RWPE2 (cell line): Measurements from ENCODE around the gene ATXN7L1.
A peak's percentile ranks its signal among the peaks of the same experiment; 100 is the strongest.

ENCODE experiments used
- ATAC-seq: fragments of 200-7000 bp; cut with Tn5 transposase; 3 replicates; pipeline ENCODE4 v1.9.1; 2021; ENCODE audit warnings: low read depth
- DNase-seq: peaks from one replicate; pipeline ENCODE4 v3.0.0-alpha.2; 2020; ENCODE audit warnings: low spot score
- H3K27ac ChIP-seq: fragments of 450-650 bp; 2 replicates; pipeline ENCODE4 v1.5.1; 2017; ENCODE audit warnings: mild to moderate bottlenecking; ENCODE audit not compliant: poor library complexity, severe bottlenecking
- H3K27me3 ChIP-seq: fragments of 250-450 bp; sonication (Bioruptor Pico); 2 replicates; pipeline ENCODE4 v1.5.1; 2021; ENCODE audit warnings: mild to moderate bottlenecking, moderate library complexity; ENCODE audit not compliant: insufficient read depth, poor library complexity, severe bottlenecking
- H3K36me3 ChIP-seq: fragments of 250-450 bp; sonication (Bioruptor Pico); 2 replicates; pipeline ENCODE4 v1.5.1; 2020; ENCODE audit warnings: low read depth, mild to moderate bottlenecking, moderate library complexity
- H3K4me1 ChIP-seq: fragments of 250-450 bp; sonication (Bioruptor Pico); 2 replicates; pipeline ENCODE4 v1.5.1; 2021; ENCODE audit warnings: mild to moderate bottlenecking, moderate library complexity; ENCODE audit not compliant: insufficient read depth, poor library complexity, severe bottlenecking
- H3K4me3 ChIP-seq: fragments of 250-450 bp; sonication (Bioruptor Pico); 2 replicates; pipeline ENCODE4 v1.5.1; 2021; ENCODE audit warnings: mild to moderate bottlenecking, moderate library complexity; ENCODE audit not compliant: severe bottlenecking
- H3K9me3 ChIP-seq: fragments of 250-450 bp; sonication (Bioruptor Pico); 2 replicates; pipeline ENCODE4 v1.5.1; 2021; ENCODE audit warnings: mild to moderate bottlenecking, moderate library complexity; ENCODE audit not compliant: severe bottlenecking
- CTCF ChIP-seq: fragments of 450-650 bp; IDR thresholded peaks from one replicate; pipeline ENCODE4 v1.5.1; 2017; ENCODE audit warnings: mild to moderate bottlenecking, moderate library complexity; ENCODE audit not compliant: poor library complexity, severe bottlenecking

The ATXN7L1 gene

GRCh38 chr7:105664816-105665525 is 211.4 kb downstream of the ATXN7L1 start:
- no peak overlapping the region for H3K27ac ChIP-seq

GRCh38 chr7:105662998-105663397 is 213.4 kb downstream of the ATXN7L1 start:
- no peak for ATAC-seq
- no peak for TF ChIP-seq CTCF
- H3K4me3 ChIP-seq: no peak overlapping the region

More at GRCh38 chr7:105664816-105665525, 211.4 kb downstream of the ATXN7L1 start:
- DNase-seq: no peak
- Histone ChIP-seq H3K4me3 (no peak overlapping the region), H3K4me1 (no peaks in the 10 kb centered on the region), H3K9me3 (no peaks in the 10 kb centered on the region), H3K36me3 (no peaks in the 10 kb centered on the region), H3K27me3 (no peaks in the 10 kb centered on the region)
- no peak for ATAC-seq
- TF ChIP-seq CTCF: no peak

DNA sequence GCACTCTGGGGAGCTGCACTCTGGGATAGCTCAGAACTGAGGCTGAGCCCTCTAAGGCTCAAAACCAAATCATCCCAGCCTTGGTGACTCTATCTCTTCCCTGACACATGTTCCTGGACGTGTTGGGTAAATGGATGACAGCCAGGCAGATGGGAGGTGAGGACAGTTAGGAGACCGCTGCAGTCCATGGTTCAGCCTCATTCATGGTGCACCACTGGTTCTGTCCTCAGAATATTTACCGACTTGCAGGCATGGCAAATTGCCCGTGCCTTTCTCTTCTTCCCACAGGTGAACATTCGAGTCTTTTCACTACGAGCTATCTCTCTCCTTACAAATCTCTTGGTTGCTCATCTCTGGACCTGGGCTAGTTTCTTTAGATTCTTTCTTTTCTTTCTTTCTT is 214.8 kb downstream of the ATXN7L1 start:
- no peak for DNase-seq
- Histone ChIP-seq H3K27ac (no peak overlapping the region), H3K9me3 (no peaks in the 10 kb centered on the region), H3K4me3 (no peak overlapping the region), H3K36me3 (no peaks in the 10 kb centered on the region), H3K27me3 (no peaks in the 10 kb centered on the region), H3K4me1 (no peaks in the 10 kb centered on the region)
- no peak for ATAC-seq
- TF ChIP-seq CTCF: no peak

More at GRCh38 chr7:105662998-105663397, 213.4 kb downstream of the ATXN7L1 start:
- H3K27ac ChIP-seq: no peak overlapping the region
- no peaks in the 10 kb centered on the region for H3K36me3 ChIP-seq
- H3K27me3 ChIP-seq: no peaks in the 10 kb centered on the region
- no peaks in the 10 kb centered on the region for H3K4me1 ChIP-seq
- no peak for DNase-seq
- H3K9me3 ChIP-seq: no peaks in the 10 kb centered on the region

DNA sequence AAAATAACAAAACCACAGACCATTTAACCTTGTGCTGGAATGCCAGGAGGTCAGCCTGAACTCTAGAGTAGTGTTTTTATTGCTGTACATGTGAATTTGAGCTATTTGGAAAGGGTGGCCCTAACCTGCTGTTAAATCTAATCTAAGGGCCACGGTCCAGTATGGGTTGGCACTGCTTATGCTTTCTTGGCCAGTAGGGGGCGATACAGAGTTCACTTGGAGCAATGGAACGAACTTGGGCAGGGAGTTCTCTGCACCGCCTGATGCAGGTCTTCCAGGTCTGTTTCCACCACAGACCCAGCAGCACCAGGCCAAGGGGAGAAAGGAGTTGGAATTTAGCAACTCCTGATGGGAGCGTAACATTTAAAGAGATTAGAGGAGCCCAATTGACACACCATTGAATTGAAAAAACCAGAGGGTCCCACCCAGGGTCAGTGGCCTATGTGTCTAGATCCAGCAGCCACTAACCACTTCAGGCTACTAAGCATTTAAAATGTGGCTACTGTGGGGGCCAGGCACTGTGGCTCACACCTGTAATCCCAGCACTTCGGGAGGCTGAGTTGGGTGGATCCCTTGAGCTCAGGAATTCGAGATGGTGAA is 219.4 kb downstream of the ATXN7L1 start:
- H3K9me3 ChIP-seq: no peaks in the 10 kb centered on the region
- H3K36me3 ChIP-seq: no peaks in the 10 kb centered on the region
- TF ChIP-seq CTCF: peak; percentile 54
- no peaks in the 10 kb centered on the region for H3K4me1 ChIP-seq
- H3K27ac ChIP-seq: no peak overlapping the region
- H3K4me3 ChIP-seq: no peak overlapping the region
- H3K27me3 ChIP-seq: no peaks in the 10 kb centered on the region
- DNase-seq (no peak), ATAC-seq (no peak)
